K562 (cell line): ENCODE results near the gene KCTD12. TPM values are rescaled to one million over a fixed set of nuclear protein-coding genes. Genes with fewer than 3 reads are reported as not detected.

ENCODE experiments used
- ATF1 ChIP-seq, 2 experiments: fragments of 450-650 bp in 1 of 2; IDR thresholded peaks; 2 replicates each; pipeline ENCODE4 v1.6.1; 2016; ENCODE audit warnings: missing compliant biosample characterization in 1 of 2, missing genetic modification characterization in 1 of 2
- BCOR ChIP-seq: fragments of 450-650 bp; IDR thresholded peaks from 2 replicates; pipeline ENCODE4 v1.6.1; 2016
- CCAR2 ChIP-seq: fragments of 200-400 bp; formaldehyde crosslinking; IDR thresholded peaks from 2 replicates; pipeline ENCODE4 v1.6.1; 2017; ENCODE audit warnings: mild to moderate bottlenecking, low read depth, low read length
- ETS2 ChIP-seq: IDR thresholded peaks from 2 replicates; pipeline ENCODE4 v1.6.1; 2016; ENCODE audit warnings: borderline replicate concordance, missing genetic modification characterization, mild to moderate bottlenecking, moderate library complexity, missing compliant biosample characterization; ENCODE audit not compliant: poor library complexity, severe bottlenecking
- FOXA1 ChIP-seq: fragments of 450-650 bp; IDR thresholded peaks from 2 replicates; pipeline ENCODE4 v1.6.1; 2016; ENCODE audit warnings: mild to moderate bottlenecking, borderline replicate concordance
- HSF4 ChIP-seq: fragments of 250-450 bp; sonication (Bioruptor Pico); IDR thresholded peaks from 2 replicates; pipeline ENCODE4 v2.1.2; 2022; ENCODE audit warnings: mild to moderate bottlenecking, moderate library complexity, borderline replicate concordance
- MTA3 ChIP-seq: fragments of 450-650 bp; formaldehyde crosslinking; IDR thresholded peaks from 2 replicates; pipeline ENCODE4 v1.6.1; 2017; ENCODE audit warnings: mild to moderate bottlenecking, borderline replicate concordance
- PHF8 ChIP-seq: fragments of 200-600 bp; sonication (generic); IDR thresholded peaks from 2 replicates; pipeline ENCODE4 v1.6.1; 2012; ENCODE audit warnings: mixed run types, mild to moderate bottlenecking, inconsistent platforms, low read length, moderate library complexity, borderline replicate concordance
- RBM14 ChIP-seq: fragments of 200-400 bp; formaldehyde crosslinking; IDR thresholded peaks from 2 replicates; pipeline ENCODE4 v1.6.1; 2018; ENCODE audit warnings: low read depth, mild to moderate bottlenecking, low read length, moderate library complexity, borderline replicate concordance; ENCODE audit not compliant: insufficient read depth
- SAFB ChIP-seq: fragments of 200-400 bp; formaldehyde crosslinking; IDR thresholded peaks from 2 replicates; pipeline ENCODE4 v1.6.1; 2017; ENCODE audit warnings: low read depth, low read length, borderline replicate concordance
- SRF ChIP-seq, 2 experiments: fragments of 250-450, 450-650 bp in 1 of 2; sonication (Bioruptor Pico) in 1 of 2; sonication (generic) in 1 of 2; formaldehyde crosslinking; IDR thresholded peaks; 2 replicates each; pipeline versions ENCODE4 v1.5.0 to v1.5.1; 2020 to 2022; ENCODE audit warnings: mild to moderate bottlenecking in 1 of 2, missing genetic modification reagents in 1 of 2
- TCF3 ChIP-seq: sonication (generic); formaldehyde crosslinking; IDR thresholded peaks from 2 replicates; pipeline ENCODE4 v1.4.0; 2020; ENCODE audit warnings: mild to moderate bottlenecking, missing genetic modification reagents
- TEAD2 ChIP-seq: fragments of 450-650 bp; IDR thresholded peaks from 2 replicates; pipeline ENCODE4 v1.6.1; 2016; ENCODE audit warnings: missing genetic modification characterization, control low read depth, missing compliant biosample characterization
- TFAM ChIP-seq: fragments of 250-450 bp; sonication (Bioruptor Pico); conservative IDR thresholded peaks from 2 replicates; pipeline ENCODE4 v1.5.0; 2021; ENCODE audit warnings: mild to moderate bottlenecking, moderate library complexity
- TOE1 ChIP-seq, 2 experiments: fragments of 450-650 bp in 1 of 2; sonication (generic) in 1 of 2; formaldehyde crosslinking in 1 of 2; IDR thresholded peaks; 2 replicates each; pipeline versions ENCODE4 v1.7.1 to v1.8.0; 2016 to 2022; ENCODE audit warnings: borderline replicate concordance in 2 of 2, mild to moderate bottlenecking in 2 of 2, antibody characterized with exemption in 1 of 2, inconsistent platforms in 1 of 2, low read depth in 1 of 2, missing genetic modification reagents in 1 of 2, moderate library complexity in 1 of 2
- TSC22D4 ChIP-seq: fragments of 450-650 bp; IDR thresholded peaks from 2 replicates; pipeline ENCODE4 v1.6.1; 2016; ENCODE audit warnings: missing genetic modification characterization, missing biosample characterization, control low read depth
- ZC3H8 ChIP-seq: fragments of 450-650 bp; IDR thresholded peaks from 2 replicates; pipeline ENCODE4 v1.6.1; 2017
- ZNF354B ChIP-seq: fragments of 250-450 bp; sonication (Bioruptor Pico); IDR thresholded peaks from 2 replicates; pipeline ENCODE4 v1.4.0; 2020
- ZNF764 ChIP-seq: fragments of 250-450 bp; sonication (Bioruptor Pico); IDR thresholded peaks from 2 replicates; pipeline ENCODE4 v1.4.0; 2020; ENCODE audit warnings: low read depth, mild to moderate bottlenecking, moderate library complexity
- polyA plus RNA-seq, 8 experiments: library from polyadenylated mRNA; depleted of rRNA in 4 of 8; stranded (reverse) in 5 of 8; unstranded in 3 of 8; fragments of >200 nt; fragmentation: Nextera tagmentation in 2 of 8; fragmentation: Illumina TruSeq in 1 of 8; extraction: Ambion mirVana in 2 of 8; extraction: Trizol in 1 of 8; gene quantifications; 2 replicates each; pipeline versions ENCODE4 v1.2.1 to v1.2.3, GENCODE V29; 2011 to 2014; ENCODE audit warnings: inconsistent platforms in 1 of 8, missing spikeins in 1 of 8
- total RNA-seq, 7 experiments: library from RNA; depleted of rRNA in 6 of 7; stranded (reverse); fragments of >200 nt in 6 of 7; fragmentation: Illumina TruSeq in 2 of 7; extraction: Trizol in 2 of 7; gene quantifications; 2 replicates each; pipeline versions ENCODE4 v1.2.1 to v1.2.3, GENCODE V29; 2011 to 2021; ENCODE audit warnings: low replicate concordance in 1 of 7
- TF ChIP-seq, protein P1 (sequence below): fragments of 450-650 bp; IDR thresholded peaks from 2 replicates; pipeline ENCODE4 v1.6.1; 2016; ENCODE audit warnings: borderline replicate concordance
- TF ChIP-seq, protein P2 (sequence below): sonication (generic); formaldehyde crosslinking; IDR thresholded peaks from 2 replicates; pipeline ENCODE4 v1.8.0; 2022; ENCODE audit warnings: mild to moderate bottlenecking, missing genetic modification reagents
- TF ChIP-seq, protein P3 (sequence below): fragments of 250-450 bp; sonication (Bioruptor Pico); IDR thresholded peaks from 2 replicates; pipeline ENCODE4 v1.5.0; 2021

KCTD12 gene
- total and polyA plus RNA-seq, 9 of the 15 experiments (the other 6 are each of a cell fraction or from before 2014, with no cell fraction given): 0.14 to 0.93 (median 0.32) TPM

GRCh38 chr13:76886292-76887075 lies at the start of gene KCTD12 (continued):
- TF ChIP-seq, protein P1, sequence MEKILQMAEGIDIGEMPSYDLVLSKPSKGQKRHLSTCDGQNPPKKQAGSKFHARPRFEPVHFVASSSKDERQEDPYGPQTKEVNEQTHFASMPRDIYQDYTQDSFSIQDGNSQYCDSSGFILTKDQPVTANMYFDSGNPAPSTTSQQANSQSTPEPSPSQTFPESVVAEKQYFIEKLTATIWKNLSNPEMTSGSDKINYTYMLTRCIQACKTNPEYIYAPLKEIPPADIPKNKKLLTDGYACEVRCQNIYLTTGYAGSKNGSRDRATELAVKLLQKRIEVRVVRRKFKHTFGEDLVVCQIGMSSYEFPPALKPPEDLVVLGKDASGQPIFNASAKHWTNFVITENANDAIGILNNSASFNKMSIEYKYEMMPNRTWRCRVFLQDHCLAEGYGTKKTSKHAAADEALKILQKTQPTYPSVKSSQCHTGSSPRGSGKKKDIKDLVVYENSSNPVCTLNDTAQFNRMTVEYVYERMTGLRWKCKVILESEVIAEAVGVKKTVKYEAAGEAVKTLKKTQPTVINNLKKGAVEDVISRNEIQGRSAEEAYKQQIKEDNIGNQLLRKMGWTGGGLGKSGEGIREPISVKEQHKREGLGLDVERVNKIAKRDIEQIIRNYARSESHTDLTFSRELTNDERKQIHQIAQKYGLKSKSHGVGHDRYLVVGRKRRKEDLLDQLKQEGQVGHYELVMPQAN: no peak
- no peak for TF ChIP-seq TFAM (CRISPR knock-in tag)
- TF ChIP-seq SAFB: no peak
- TF ChIP-seq ETS2 (tag): no peak
- no peak for TF ChIP-seq ZNF764 (CRISPR knock-in tag)
- TF ChIP-seq FOXA1: no peak
- TF ChIP-seq BCOR: no peak
- no peak for TF ChIP-seq HSF4 (CRISPR knock-in tag)
- TF ChIP-seq MTA3: no peak
- no peak for TF ChIP-seq TSC22D4 (tag)
- TF ChIP-seq, protein P2, sequence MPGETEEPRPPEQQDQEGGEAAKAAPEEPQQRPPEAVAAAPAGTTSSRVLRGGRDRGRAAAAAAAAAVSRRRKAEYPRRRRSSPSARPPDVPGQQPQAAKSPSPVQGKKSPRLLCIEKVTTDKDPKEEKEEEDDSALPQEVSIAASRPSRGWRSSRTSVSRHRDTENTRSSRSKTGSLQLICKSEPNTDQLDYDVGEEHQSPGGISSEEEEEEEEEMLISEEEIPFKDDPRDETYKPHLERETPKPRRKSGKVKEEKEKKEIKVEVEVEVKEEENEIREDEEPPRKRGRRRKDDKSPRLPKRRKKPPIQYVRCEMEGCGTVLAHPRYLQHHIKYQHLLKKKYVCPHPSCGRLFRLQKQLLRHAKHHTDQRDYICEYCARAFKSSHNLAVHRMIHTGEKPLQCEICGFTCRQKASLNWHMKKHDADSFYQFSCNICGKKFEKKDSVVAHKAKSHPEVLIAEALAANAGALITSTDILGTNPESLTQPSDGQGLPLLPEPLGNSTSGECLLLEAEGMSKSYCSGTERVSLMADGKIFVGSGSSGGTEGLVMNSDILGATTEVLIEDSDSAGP (CRISPR knock-in tag): no peak
- TF ChIP-seq ZNF354B: no peak
- 0 out of 2 replicates have a peak, but pooled peaks have one; percentile 19 for TF ChIP-seq PHF8
- TF ChIP-seq ATF1 (CRISPR knock-in tag; IDR thresholded peaks at IDR 0.05): no peak
- TF ChIP-seq ATF1 (tag; IDR thresholded peaks at IDR 0.05): no peak
- TF ChIP-seq, protein P3, sequence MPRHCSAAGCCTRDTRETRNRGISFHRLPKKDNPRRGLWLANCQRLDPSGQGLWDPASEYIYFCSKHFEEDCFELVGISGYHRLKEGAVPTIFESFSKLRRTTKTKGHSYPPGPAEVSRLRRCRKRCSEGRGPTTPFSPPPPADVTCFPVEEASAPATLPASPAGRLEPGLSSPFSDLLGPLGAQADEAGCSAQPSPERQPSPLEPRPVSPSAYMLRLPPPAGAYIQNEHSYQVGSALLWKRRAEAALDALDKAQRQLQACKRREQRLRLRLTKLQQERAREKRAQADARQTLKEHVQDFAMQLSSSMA: no peak
- TF ChIP-seq RBM14: no peak
- no peak for TF ChIP-seq TCF3 (CRISPR knock-in tag)
- TF ChIP-seq ZC3H8: no peak
- TF ChIP-seq SRF (CRISPR knock-in tag; IDR thresholded peaks at IDR 0.05): no peak
- no peak for TF ChIP-seq CCAR2
- no peak for TF ChIP-seq TEAD2
- no peak for TF ChIP-seq TOE1 (IDR thresholded peaks at IDR 0.05; ENCODE audit: borderline replicate concordance)
- TF ChIP-seq TOE1 (CRISPR knock-in tag; IDR thresholded peaks at IDR 0.05; ENCODE audit: borderline replicate concordance, low read depth): no peak
